Measurements from ENCODE around the gene CXXC1. TPM values are rescaled to one million over a fixed set of nuclear protein-coding genes. Genes with fewer than 3 reads are reported as not detected.

The CXXC1 gene
- total and polyA plus RNA-seq, 2 of the 8 experiments (the other 6 are each of a cell fraction or from before 2014, with no cell fraction given): 73.3 to 136 TPM

DNA sequence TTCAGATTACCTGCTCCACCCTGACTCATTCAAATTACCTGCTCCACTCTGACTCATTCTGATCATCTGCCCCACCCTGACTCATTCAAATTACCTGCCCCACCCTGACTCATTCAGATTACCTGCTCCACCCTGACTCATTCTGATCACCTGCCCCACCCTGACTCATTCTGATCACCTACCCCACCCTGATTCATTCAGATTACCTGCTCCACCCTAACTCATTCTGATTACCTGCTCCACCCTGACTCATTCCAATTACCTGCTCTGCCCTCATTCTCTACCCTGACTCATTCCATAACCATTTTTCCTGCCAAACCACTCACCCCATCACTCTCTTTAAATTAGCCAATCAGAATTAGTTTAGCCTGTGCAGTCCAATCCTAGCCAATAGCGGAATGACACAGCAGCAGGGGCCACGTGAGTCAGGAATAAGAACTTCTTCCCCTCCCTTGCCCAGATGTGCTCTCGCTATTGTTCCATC lies 47.4 kb downstream of the CXXC1 start:
- H3K4ac ChIP-seq (replicated peaks; ENCODE audit: insufficient read length, low read depth, low read length): no peak overlapping the region
- H3K79me2 ChIP-seq (ENCODE audit: control insufficient read depth in 1 of 2, insufficient read depth in 2 of 2, low read length in 2 of 2): no peaks in the 10 kb centered on the region
- H3K27ac ChIP-seq (ENCODE audit: low read depth, low read length): no peak overlapping the region
- no peak for FAIRE-seq
- no peak overlapping the region for H2AK5ac ChIP-seq (ENCODE audit: low read depth, low read length)
- no peak overlapping the region for H3K56ac ChIP-seq (replicated peaks; ENCODE audit: insufficient read length, low read depth, low read length)
- no peak overlapping the region for H4K5ac ChIP-seq (ENCODE audit: insufficient read length, low read depth, low read length)
- no peak overlapping the region for H2AFZ ChIP-seq (ENCODE audit: low read length)
- no peak overlapping the region for H2BK12ac ChIP-seq (ENCODE audit: low read depth, low read length)
- no peak overlapping the region for H2BK5ac ChIP-seq (ENCODE audit: low read depth, low read length)
- H3K36me3 ChIP-seq (ENCODE audit: control insufficient read depth in 2 of 4, insufficient read depth in 4 of 4, low read length in 3 of 4): no peaks in the 10 kb centered on the region
- peaks cover 10 to 11% of the 10 kb centered on the region in 2 experiments for H3K9me3 ChIP-seq (ENCODE audit: insufficient read depth in 2 of 2, low read depth in 1 of 2, low read length in 1 of 2)
- no peak overlapping the region for H3K14ac ChIP-seq (ENCODE audit: insufficient read length)
- TF ChIP-seq, protein P1, sequence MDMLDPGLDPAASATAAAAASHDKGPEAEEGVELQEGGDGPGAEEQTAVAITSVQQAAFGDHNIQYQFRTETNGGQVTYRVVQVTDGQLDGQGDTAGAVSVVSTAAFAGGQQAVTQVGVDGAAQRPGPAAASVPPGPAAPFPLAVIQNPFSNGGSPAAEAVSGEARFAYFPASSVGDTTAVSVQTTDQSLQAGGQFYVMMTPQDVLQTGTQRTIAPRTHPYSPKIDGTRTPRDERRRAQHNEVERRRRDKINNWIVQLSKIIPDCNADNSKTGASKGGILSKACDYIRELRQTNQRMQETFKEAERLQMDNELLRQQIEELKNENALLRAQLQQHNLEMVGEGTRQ (IDR thresholded peaks at IDR 0.05; ENCODE audit: low read length): no peak
- TF ChIP-seq CHD1 (IDR thresholded peaks at IDR 0.05; ENCODE audit: low read depth, low read length): no peak
- TF ChIP-seq SIRT6 (IDR thresholded peaks at IDR 0.05; ENCODE audit: low read length): no peak
- no peak for TF ChIP-seq RNF2 (IDR thresholded peaks at IDR 0.05; ENCODE audit: borderline replicate concordance, low read depth, low read length, missing control alignments, poor library complexity, severe bottlenecking)
- TF ChIP-seq FOSL1 (IDR thresholded peaks at IDR 0.05; ENCODE audit: insufficient read depth, low read depth, low read length): no peak
- no peak for TF ChIP-seq SP2 (IDR thresholded peaks at IDR 0.05; ENCODE audit: low read length)
- TF ChIP-seq TBP (IDR thresholded peaks at IDR 0.05; ENCODE audit: low read depth, low read length): no peak
- H4K91ac ChIP-seq (replicated peaks; ENCODE audit: insufficient read length, low read length): no peak overlapping the region
- H3K23ac ChIP-seq (ENCODE audit: insufficient read length): no peak overlapping the region
- POLR2A ChIA-PET (ENCODE audit: partially characterized antibody): no interaction called here
- H3K18ac ChIP-seq (ENCODE audit: extremely low read depth, low read length): no peak overlapping the region
- H3K4me2 ChIP-seq (ENCODE audit: insufficient read depth in 1 of 2, low read depth in 2 of 2, low read length in 2 of 2): no peak overlapping the region
- CTCF ChIA-PET (ENCODE audit: partially characterized antibody): no interaction called here
- no peaks in the 10 kb centered on the region for H3K79me1 ChIP-seq (ENCODE audit: low read depth, low read length)
- H4K20me1 ChIP-seq (replicated peaks in 1 of 2; ENCODE audit: control insufficient read depth in 1 of 2, insufficient read depth in 2 of 2, low read length in 2 of 2): no peaks in the 10 kb centered on the region
- no peaks in the 10 kb centered on the region for H3K4me1 ChIP-seq (replicated peaks in 1 of 4; ENCODE audit: control insufficient read depth in 3 of 4, insufficient read depth in 4 of 4, low read length in 3 of 4)
- no peak overlapping the region for H2BK20ac ChIP-seq (ENCODE audit: low read length)
- no peaks in the 10 kb centered on the region for H3K23me2 ChIP-seq (ENCODE audit: low read depth, low read length)
- H4K8ac ChIP-seq (ENCODE audit: extremely low read depth, insufficient read depth, low read length): no peak overlapping the region
- no peak overlapping the region for H2BK15ac ChIP-seq (ENCODE audit: low read length)
- 93% methylated on average over 3 of the region's 3 CpGs; no CpG with 5 or more reads in 1 of the 2 experiments for WGBS, 2 experiments (ENCODE audit: extremely low coverage in 1 of 2, insufficient coverage in 1 of 2, insufficient read length in 1 of 2, insufficient replicate concordance in 2 of 2, low coverage in 1 of 2, low lambda C conversion rate in 2 of 2, missing lambda C conversion rate in 1 of 2)
- no peak overlapping the region for H3K4me3 ChIP-seq (ENCODE audit: extremely low read depth in 1 of 4, insufficient read depth in 2 of 4, low read depth in 3 of 4, low read length in 4 of 4)
- H3K27me3 ChIP-seq (replicated peaks in 1 of 4; ENCODE audit: control insufficient read depth in 3 of 4, extremely low read depth in 1 of 4, insufficient read depth in 3 of 4, low read length in 3 of 4): no peaks in the 10 kb centered on the region
- DNase-seq (ENCODE audit: low read depth in 1 of 2, low spot score in 2 of 2): no peak
- no peak overlapping the region for H3K9ac ChIP-seq (replicated peaks in 1 of 4; ENCODE audit: extremely low read depth in 1 of 4, low read depth in 3 of 4, low read length in 3 of 4)
- no peak overlapping the region for H2BK120ac ChIP-seq (replicated peaks; ENCODE audit: low read depth, low read length)

Measured in H1 (cell line).